ENCODE results near the gene CNPY2.

CNPY2 gene

GRCh38 chr12:56321027-56321426 lies 5.2 kb upstream of the CNPY2 start:
- DNase-seq (ENCODE audit: extremely low read depth, low read depth) = no peak
- no peak overlapping the region for H3K4me3 ChIP-seq (replicated peaks; ENCODE audit: low read depth, low read length)
- TF ChIP-seq CTCF (IDR thresholded peaks at IDR 0.05; ENCODE audit: low read depth, low read length, missing control alignments) = no peak

GRCh38 chr12:56317675-56318074 lies 1.9 kb upstream of the CNPY2 start:
- TF ChIP-seq CTCF (IDR thresholded peaks at IDR 0.05; ENCODE audit: low read depth, low read length, missing control alignments) = no peak
- DNase-seq (ENCODE audit: extremely low read depth, low read depth) = no peak
- no peak overlapping the region for H3K4me3 ChIP-seq (replicated peaks; ENCODE audit: low read depth, low read length)

- no peak for DNase-seq (ENCODE audit: extremely low read depth, low read depth)
- H3K4me3 ChIP-seq (replicated peaks; ENCODE audit: low read depth, low read length) = peak overlapping the region; percentile 82
- no peak for TF ChIP-seq CTCF (IDR thresholded peaks at IDR 0.05; ENCODE audit: low read depth, low read length, missing control alignments)
Observed at GRCh38 chr12:56315249-56315621, 553 bp downstream of the CNPY2 start.

- TF ChIP-seq CTCF (IDR thresholded peaks at IDR 0.05; ENCODE audit: low read depth, low read length, missing control alignments) = no peak
- DNase-seq (ENCODE audit: extremely low read depth, low read depth) = no peak
- H3K4me3 ChIP-seq (replicated peaks; ENCODE audit: low read depth, low read length) = no peak overlapping the region
Observed at GRCh38 chr12:56311003-56311402, 4.8 kb downstream of the CNPY2 start.

GRCh38 chr12:56308714-56309113 lies 7.1 kb downstream of the CNPY2 start:
- DNase-seq (ENCODE audit: extremely low read depth, low read depth) = no peak
- no peak for TF ChIP-seq CTCF (IDR thresholded peaks at IDR 0.05; ENCODE audit: low read depth, low read length, missing control alignments)

GRCh38 chr12:56307221-56307965 lies 8.4 kb downstream of the CNPY2 start:
- no peak for TF ChIP-seq CTCF (IDR thresholded peaks at IDR 0.05; ENCODE audit: low read depth, low read length, missing control alignments)
- H3K4me3 ChIP-seq (replicated peaks; ENCODE audit: low read depth, low read length) = no peak overlapping the region
- no peak for DNase-seq (ENCODE audit: extremely low read depth, low read depth)

More at GRCh38 chr12:56308714-56309113, 7.1 kb downstream of the CNPY2 start:
- no peak overlapping the region for H3K4me3 ChIP-seq (replicated peaks; ENCODE audit: low read depth, low read length)
